Effector CD8-positive, alpha-beta T cell (primary cell): ENCODE data around the gene MGAT4A.
A peak's percentile ranks its signal among the peaks of the same experiment; 100 is the strongest.

Source experiments
- DNase-seq: peaks from one replicate; lab custom pipeline; 2025; lab: John Stamatoyannopoulos, UW
- total RNA-seq, 4 experiments: gene quantifications; one replicate each; lab custom pipeline; 2026; lab: John Stamatoyannopoulos, UW

Gene MGAT4A
- total RNA-seq = 96.0 to 404 (median 235) reads per million in 4 experiments

- DNase-seq = peak; percentile 72
Measured at GRCh38 chr2:98731041-98731893, at the start of gene MGAT4A. MGAT4A (minus strand) TSS chr2:98731132; CDS start chr2:98726332, 4,800 bp downstream.

DNA sequence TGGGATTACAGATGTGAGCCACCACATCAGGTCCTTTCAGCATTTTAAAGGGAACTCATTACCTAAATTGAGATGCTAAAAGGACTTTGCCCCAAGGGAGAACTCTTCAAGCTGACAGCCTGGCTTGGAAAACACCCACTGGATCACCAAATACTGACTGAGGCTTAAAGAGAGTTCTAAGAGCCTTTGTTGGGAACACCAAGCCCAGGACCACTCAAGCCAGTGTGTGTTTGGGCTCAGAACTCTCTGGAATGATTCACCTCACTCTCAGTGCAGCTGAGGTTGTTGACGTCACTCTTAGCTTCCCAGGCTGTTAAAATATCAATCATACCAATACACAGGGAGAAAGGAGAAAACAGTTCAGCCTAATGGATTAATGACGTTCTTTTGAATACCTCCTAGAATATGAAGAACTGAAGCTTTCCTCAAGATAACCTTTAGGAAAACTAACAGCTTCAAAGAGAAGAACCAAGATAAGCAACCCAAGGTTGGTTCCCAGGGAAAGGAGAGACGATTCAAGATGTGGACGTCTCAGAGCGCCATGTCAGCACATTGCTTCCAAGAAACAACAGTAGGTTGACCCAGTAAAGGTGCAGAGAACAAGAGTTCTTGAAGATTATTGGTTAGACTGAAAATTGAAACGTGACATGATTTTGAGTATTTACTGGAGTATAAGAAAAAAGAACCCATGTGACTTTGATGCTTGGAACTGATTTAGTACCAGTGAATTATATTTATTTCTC is 48.0 kb upstream of the MGAT4A start:
- no peak for DNase-seq

- DNase-seq = no peak
Measured at GRCh38 chr2:98778151-98778550, 47.2 kb upstream of the MGAT4A start.

- no peak for DNase-seq
Measured at GRCh38 chr2:98777710-98778109, 46.8 kb upstream of the MGAT4A start.

DNA sequence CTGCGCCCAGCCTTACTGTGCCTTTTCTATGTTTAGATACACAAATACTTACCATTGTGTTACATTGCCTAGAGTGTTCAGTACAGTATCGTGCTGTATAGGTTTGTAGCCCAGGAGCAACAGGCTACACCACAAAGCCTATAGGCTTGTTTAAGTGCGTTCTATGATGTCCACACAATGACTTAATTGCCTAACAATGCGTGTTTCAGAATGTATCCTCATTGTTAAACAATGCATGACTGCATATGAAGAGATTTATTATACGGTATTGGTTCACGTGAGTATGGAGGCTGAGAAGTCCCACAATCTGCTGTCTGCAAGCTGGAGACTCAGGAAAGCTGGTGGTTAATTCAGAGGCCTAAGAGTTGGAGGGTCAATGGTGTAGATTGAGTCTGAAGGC is 46.1 kb upstream of the MGAT4A start:
- DNase-seq = no peak

DNA sequence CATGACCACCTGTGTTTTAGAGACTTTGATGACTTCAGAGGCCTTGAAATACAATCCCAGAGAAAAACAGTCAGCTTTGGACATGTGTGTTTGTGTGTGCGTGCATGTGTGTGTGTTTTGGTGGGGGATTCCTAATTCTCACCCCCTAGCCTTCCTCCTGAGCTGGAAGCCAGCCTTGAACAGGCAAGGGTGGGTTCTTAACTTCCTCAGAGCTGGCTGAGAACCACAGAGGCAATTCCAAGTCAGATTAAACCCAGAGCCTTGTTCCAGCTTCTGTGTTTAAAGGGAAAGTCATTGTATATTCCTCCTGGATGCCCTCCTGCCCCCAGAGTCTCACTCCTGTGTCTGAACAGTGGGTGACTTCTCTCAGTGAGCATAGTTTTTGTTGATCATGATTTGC is 45.2 kb upstream of the MGAT4A start:
- no peak for DNase-seq

- DNase-seq = no peak
Measured at GRCh38 chr2:98775146-98775986, 44.4 kb upstream of the MGAT4A start.

- no peak for DNase-seq
Measured at GRCh38 chr2:98773907-98774306, 43.0 kb upstream of the MGAT4A start.

- no peak for DNase-seq
Measured at GRCh38 chr2:98773169-98773568, 42.2 kb upstream of the MGAT4A start.

GRCh38 chr2:98772536-98772935 is 41.6 kb upstream of the MGAT4A start:
- DNase-seq = no peak

DNA sequence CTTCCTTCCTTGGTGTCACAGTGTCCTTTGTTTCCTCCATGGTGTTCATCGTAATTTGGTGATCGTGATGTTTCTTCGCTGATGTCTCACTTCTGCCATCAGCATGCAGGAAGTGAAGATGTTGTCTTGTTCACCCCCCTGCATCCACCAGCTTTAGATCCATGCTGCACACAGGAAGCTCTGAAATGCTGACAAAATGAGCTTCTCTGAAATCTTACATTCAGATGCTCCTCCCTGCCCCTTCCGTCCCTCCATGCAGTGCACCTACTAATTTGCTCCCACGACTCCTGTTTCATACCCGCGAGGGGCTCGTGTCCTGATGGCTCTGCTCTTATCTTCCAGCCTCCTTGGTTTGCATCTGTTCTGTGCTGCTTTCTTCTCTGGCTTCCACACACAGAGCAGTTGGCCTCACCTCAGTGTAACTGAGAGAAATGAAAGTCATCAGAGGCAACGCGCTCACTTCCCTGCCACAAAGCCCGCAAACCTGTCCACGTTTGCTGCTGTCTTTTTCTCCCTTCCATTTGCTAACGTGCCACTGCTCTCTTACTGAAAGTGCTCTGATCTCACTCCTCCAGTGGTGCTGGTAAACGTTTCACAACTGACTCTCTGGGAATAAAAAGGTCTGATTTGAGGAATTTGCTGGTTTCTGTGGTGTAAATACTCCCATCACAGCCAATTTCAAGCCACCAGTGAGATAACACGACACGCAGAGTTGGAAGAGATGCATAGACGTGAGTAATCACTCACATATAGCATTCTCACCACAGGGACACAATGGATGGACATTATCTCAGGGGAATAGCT is 41.0 kb upstream of the MGAT4A start:
- DNase-seq = peak; percentile 41

DNA sequence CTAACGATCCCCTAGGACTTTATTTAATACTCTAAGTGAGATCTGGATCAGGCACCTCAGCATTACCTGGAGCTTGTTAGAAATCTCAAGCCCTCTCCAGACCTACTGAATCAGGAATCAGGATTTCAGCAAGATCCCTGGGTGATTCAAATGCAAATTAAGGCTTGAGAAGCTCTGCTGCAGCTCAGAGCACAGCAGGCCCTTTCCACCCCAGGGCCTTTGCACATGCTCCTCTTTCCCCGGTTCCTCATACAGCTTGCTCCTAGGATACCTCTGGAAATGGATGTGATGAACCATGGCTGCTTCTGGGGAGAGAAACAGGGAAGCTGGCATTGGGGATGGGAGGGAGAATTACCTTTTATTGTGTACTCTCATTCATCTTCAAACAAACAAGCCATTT is 40.3 kb upstream of the MGAT4A start:
- DNase-seq = no peak

DNA sequence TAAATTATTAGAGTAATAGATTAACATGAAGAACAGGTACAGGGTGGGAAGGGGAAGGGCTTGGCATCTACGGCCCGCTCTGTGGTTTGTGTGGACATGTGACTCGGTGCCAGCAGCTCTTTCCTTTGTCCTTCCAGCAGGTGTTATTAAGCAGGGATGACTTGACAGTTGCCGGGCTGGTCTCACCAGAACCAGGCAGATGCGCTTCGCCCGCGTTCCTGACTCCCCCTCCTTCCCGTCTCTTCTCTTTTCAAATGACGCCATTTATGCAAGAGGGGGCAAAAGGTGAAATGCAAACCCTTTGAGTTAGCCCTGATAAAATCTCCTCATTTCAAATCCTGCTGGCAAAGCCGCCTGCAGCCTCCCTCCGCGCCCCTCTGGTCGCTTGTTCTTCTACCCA is 38.9 kb upstream of the MGAT4A start:
- peak; percentile 17 for DNase-seq

DNA sequence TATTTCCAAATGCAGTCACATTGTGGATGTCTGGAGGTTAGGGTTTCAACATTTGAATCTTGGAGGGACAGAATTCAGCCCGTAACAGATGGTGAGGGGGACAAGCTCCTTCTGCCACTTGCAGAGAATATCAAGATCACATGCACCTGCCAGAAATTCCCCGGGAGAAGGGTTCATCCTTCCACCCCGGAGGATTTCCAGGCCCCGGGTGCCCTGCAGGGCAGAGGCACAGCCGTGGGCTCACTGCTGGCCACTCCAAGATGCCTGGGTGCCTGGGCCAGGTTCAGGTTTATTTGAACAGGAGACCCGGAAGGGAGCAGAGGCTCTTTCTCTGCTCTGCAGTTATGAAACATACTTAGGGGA is 38.2 kb upstream of the MGAT4A start:
- DNase-seq = no peak

DNA sequence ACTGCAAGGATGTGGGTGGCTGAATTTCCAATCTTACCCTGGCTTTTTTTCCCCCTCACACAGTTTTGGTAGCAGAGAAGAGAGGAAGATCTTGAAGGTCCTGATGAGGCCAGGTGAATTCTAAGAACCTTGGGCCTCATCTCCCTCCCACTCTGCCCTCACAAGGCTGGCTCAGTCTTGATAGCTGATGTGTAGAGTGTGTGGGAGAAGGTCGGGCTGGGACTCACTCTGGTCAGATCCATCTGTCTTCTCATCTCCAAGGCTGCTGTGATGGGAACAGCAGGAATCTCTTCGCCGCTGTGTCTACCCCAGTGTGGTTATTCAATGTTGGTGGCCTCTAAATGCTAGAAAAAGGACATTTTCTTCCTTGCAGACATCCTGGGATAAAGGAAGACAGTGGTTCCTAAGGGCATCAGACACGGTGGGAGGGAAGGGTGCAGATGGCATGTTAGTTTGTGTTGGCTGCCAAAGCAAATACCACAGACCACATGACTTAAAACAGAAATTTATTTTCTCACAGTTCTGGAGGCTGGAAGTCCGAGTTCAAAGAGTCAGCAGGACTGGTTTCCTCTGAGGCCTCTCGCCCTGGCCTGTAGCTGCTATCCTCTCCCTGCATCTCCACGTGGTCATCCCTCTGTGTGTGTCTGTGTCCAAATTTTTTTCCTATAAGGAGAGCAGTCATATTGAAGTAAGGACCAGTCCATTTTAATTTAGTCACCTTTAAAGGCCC is 37.6 kb upstream of the MGAT4A start:
- no peak for DNase-seq

- no peak for DNase-seq
Measured at GRCh38 chr2:98764499-98764898, 33.6 kb upstream of the MGAT4A start.

DNA sequence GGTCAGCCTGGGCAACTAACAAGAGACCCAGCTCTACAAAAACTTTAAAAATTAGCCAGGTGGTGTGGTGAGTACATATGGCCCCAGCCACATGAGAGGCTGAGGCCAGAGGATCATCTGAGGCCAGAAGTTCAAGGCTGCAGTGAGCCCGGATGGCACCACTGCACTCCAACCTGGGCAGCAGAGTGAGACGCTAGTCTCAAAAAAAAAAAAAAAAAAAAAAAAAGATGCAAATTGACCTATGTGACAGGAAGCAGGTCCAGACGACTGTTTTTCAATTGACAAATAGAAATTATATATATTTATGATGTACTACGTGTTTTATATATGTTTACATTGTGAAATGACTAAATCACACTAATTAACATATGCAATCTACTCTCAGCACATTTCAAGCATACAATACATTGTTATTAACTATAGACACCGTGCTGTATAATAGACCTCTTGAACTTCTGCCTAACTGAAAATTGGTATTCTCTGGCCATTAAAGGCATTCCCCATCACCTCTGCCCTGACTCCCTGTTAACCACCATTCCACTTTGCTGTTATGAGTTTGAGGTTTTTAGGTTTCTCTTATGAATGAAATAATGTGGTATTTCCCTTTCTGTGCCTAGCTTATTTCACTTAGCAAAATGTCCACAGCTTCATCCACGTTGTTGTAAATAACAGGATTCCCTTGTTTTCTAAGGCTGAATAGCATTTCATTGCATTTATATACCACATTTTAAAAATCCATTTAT is 32.4 kb upstream of the MGAT4A start:
- DNase-seq = no peak

GRCh38 chr2:98761909-98762308 is 31.0 kb upstream of the MGAT4A start:
- DNase-seq = no peak

GRCh38 chr2:98761267-98761781 is 30.4 kb upstream of the MGAT4A start:
- DNase-seq = no peak
